ACHN (cell line): ENCODE data around the gene TMC3.
"Not testable (repeated sequence)": the region's sequence is repeated elsewhere in the genome, so short reads cannot be mapped to it uniquely, and the experiment has no call there.

Experiments used
- DNase-seq: peaks from one replicate; pipeline ENCODE4 v3.0.0-alpha.2; 2015
- in situ Hi-C: cut with HindIII; loops from 2 replicates; pipeline ENCODE4 v1.10.0; 2017; ENCODE audit warnings: low sequenced_read_pairs, low pct_ligation_motif_present, low pct_unique_long_range_greater_than_20kb

Gene TMC3

DNA sequence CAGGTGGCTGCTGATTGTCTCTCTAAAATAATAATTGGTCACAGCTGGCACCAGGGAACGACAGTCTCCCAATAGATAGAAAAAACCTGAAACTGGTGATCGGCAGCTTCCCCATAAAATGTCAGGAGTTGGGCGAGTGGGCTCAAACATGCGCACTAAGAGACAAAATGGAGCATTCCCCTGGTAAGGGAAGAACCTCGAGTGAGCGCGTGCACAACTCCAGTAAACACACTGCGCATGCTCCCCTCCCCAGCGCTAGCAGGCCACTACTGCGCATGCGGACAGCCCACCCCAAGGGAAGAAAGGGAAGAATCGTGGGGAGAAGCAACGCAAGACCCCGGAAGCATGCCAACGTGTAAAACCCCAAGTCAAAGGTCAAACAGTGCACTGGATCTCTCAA is 42.4 kb downstream of the TMC3 start:
- in situ Hi-C loops: no loop called here

DNA sequence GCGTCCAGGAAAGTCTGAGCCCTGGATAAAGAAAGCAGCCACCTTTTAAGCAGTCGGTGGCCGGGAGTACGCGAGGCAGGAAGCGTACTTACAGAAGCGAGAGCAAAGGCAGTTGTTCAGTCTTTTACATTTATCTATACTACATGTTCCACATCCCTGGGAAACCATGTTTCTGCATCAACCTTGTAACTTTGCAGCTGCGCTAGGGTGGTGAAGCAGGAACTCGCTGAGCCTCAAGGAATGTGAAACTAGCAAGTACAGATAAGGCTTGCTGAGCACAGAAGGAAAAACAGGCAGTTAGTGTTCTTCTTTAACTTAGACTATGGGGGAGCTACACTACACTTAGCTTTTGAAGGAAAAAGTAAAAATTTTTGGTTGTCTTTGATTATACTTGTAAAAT is 42.9 kb downstream of the TMC3 start:
- in situ Hi-C loops, DNase-seq: not testable (repeated sequence)

More for the DNA sequence above, 42.4 kb downstream of the TMC3 start:
- no peak for DNase-seq

DNA sequence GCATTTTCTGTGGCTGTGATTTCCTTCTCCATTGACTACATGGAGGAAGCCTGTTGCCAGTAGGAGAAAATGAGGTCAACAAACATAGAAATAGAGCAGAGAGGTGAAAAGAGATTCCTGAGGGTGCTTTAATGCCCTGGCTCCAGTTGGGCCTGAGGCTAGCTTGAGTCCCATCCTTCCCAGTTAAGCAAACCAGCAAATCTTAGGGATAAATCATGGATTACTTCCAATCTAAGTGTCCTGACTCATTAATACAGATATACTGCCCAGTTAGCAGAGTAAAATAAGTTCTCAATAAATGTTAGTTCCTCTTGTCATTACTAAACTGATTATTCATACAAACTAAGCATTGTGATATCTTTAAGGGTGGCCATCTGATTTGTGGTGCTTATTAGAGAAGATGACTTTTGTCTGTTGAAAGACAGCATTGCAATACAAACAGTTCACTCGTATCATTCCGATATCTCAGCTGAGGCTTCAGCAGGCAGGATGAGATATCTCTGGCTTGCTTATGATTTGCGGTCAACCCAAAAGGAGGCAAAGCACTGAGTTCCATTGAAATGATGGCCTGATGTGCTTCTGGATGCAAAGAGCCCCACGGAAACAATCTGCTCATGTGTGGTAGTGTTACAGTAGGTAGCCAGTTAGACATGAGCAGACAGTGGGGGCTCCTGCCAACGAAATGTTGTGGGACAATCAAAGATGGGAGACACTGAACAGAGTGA is 43.5 kb downstream of the TMC3 start:
- in situ Hi-C loops: no loop called here
- DNase-seq: no peak

- in situ Hi-C loops: no loop called here
- no peak for DNase-seq
Measured at GRCh38 chr15:81329446-81329845, 44.6 kb downstream of the TMC3 start.

- in situ Hi-C loops: no loop called here
- DNase-seq: peak; percentile 17
Measured at GRCh38 chr15:81327516-81327915, 46.5 kb downstream of the TMC3 start.

DNA sequence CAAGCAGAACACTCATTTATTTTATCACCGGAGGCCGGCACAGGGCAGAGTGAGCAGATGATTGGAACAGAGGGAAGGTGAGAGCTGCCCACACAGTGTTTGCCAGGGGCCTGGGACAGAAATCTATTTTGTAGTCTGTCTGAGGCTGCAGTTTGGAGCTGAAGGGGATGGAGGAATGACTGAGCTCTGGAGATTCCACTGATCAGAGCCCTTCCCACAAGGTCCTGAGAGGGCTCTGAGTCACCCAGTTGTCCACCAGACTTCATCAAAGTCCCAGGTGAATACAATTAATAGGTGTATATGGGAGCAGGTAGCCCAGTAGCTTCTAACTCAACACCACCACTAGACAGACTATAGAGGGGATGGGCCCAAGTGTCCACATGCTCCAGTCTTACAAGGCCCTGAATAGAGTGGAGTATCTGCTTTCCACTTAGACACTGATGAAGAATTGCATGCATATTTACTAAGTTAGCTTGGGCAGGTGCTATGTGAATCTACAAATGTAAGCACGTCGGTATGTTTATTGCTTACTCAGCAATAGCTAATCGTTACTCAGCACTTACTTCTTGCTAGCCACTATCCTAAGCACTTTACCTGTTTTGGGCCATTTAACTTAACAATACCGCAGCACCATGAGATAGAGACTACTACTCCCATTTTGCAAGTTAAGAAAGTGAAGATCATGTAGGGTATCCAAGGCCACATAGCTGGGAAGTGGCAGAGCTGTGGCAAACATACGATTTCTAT is 47.4 kb downstream of the TMC3 start:
- no peak for DNase-seq
- in situ Hi-C loops: no loop called here

DNA sequence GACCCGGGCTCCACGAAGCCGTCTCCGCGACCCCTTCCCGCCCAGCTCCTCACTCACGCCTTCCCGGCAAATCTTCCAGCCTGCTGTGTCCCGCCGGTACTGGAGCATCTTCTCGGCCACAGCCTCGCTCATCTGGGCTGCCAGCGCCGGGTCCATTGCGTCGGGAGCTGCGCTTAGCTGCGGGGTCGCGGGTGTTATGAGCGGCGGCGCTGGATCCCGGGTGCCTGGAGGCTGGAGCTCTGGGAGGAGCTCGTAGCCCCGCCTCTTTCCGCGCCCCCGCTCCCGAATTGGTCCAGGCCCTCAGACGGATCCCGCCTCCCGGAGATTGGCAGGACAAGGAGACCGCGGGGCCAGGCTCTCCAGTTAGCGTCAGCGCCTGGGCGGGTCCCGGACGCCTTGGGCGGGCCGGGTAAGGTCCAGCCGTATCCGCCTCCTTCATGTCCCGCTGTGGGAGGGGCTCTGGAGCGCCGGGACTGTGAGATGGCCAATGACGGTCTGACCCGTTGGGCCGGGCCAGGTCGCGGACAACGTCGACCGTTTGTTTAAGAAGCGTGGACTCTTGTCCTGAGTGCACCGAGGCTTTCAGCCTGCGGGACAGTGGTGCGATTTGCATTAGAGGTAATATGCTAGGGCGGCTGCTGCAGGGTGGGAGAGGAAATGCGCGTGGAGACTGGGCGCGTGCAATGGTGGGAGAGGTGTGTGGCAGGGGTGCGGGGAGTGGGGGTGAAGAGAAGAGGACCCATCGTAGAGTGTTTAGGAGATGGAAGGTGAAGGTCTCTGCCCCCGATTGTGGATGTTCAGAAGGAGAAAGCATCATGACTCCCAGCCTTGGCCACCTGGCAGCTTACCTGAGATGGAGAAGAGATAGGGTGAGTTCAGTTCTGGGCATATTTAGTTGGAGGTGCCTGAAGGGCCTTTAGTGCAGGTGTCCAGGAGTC is 49.8 kb downstream of the TMC3 start, which contains the start of gene STARD5:
STARD5 (minus strand) TSS at position 198 of the 938 bp plus-strand sequence; CDS start at position 156, 42 bp downstream.
- DNase-seq: peak; percentile 95
- in situ Hi-C loops: no loop called here

GRCh38 chr15:81323559-81323943 is 50.5 kb downstream of the TMC3 start:
- in situ Hi-C loops: no loop called here
- DNase-seq: no peak

- in situ Hi-C loops: no loop called here
- DNase-seq: no peak
Measured at GRCh38 chr15:81322676-81323253, 51.2 kb downstream of the TMC3 start.

GRCh38 chr15:81321667-81322066 is 52.3 kb downstream of the TMC3 start:
- no peak for DNase-seq
- in situ Hi-C loops: no loop called here

GRCh38 chr15:81317642-81318017 is 56.4 kb downstream of the TMC3 start:
- in situ Hi-C loops: no loop called here
- no peak for DNase-seq

GRCh38 chr15:81316267-81316666 is 57.7 kb downstream of the TMC3 start:
- in situ Hi-C loops: no loop called here
- no peak for DNase-seq

DNA sequence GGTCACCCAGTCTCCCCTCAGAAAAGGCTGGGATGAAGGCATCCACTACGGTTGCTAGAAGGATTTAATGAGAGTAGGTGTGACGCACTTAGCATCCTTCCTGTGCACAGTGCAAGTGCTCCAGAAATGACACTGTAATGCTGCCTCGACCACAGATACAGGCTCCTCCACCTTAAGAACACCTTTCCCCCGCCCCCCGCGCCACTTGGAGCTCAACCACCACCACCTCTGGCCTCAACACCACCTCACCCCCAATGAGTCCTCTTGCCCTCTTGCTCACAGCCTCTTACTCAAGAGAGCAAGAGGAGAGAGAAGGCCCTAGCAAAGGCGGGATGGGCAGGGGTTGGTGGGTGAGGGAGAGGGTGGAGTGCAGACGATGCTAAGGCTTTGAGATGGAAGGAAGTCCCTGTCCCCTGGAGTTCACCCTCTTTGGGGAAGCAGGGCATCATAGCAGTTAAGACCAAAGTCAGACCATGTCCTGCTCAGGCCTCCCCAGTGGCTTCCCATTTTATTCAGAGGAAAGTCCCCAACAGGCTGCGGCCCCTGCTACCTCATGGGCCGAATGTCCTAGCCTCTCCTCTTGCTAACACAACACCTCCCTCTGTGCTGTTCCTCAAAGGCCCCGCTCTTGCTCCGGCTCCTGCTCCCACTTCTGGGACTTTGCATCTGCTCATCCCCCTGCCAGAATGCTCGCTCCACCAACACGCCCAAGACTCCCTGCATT is 58.4 kb downstream of the TMC3 start:
- in situ Hi-C loops: no loop called here
- no peak for DNase-seq

DNA sequence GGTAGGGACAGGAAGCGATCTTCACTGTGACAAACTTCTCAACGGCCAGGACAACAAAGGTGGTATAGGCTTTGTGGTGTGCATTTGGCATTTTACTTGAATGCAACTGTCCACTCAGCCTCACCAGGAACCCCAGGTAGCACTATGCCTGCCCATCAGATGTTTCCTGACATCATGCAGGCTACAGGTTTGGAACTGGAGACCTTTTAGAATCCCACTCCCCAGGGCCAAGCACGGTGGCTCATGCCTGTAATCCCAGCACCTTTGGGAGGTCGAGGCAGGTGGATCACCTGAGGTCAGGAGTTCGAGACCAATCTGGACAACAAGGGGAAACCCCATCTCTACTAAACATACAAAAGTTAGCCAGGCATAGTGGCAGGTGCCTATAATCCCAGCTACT is 59.6 kb downstream of the TMC3 start:
- in situ Hi-C loops: no loop called here
- no peak for DNase-seq

DNA sequence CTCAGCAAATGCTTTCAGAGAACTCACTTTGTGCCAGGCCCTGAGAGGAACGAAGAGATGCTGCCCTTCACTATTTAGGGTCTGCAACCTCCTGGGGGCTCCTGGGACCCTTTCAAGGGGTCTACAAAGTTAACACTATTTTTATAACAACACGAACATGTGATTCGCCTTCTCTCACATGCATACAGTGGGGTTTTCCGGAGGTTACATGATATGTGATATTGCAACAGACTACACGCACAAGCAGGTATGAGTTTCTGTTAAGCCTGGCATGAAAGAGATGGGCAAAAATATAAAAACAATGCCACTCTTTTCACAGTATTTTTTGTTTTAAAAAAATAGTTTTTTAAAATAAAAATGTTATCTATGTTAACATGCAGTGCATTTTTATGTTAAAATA is 60.3 kb downstream of the TMC3 start:
- DNase-seq: no peak

GRCh38 chr15:81312790-81313543 is 61.0 kb downstream of the TMC3 start:
- DNase-seq: peak; percentile 98
- in situ Hi-C loops: no loop called here

More for the DNA sequence above, 60.3 kb downstream of the TMC3 start:
- in situ Hi-C loops: no loop called here

GRCh38 chr15:81311752-81312464 is 62.1 kb downstream of the TMC3 start:
- no peak for DNase-seq
- in situ Hi-C loops: no loop called here
